K562 (cell line): ENCODE results near the gene APOO. TPM values are rescaled to one million over a fixed set of nuclear protein-coding genes. Genes with fewer than 3 reads are reported as not detected.

Experiments used
- ADNP ChIP-seq: fragments of 200-800 bp; sonication (Bioruptor generic); IDR thresholded peaks from 2 replicates; pipeline ENCODE4 v1.6.1; 2016; ENCODE audit warnings: missing genetic modification characterization, missing compliant biosample characterization
- AFF1 ChIP-seq, 2 experiments: fragments of 450-650 bp; IDR thresholded peaks; 2 replicates each; pipeline ENCODE4 v1.6.1; 2018; ENCODE audit warnings: mild to moderate bottlenecking in 2 of 2, low read depth in 1 of 2; ENCODE audit not compliant: partially characterized antibody in 2 of 2
- E2F6 ChIP-seq, 2 experiments: IDR thresholded peaks; 2 replicates each; pipeline ENCODE4 v1.6.1; 2011; ENCODE audit warnings: borderline replicate concordance in 1 of 2, control low read depth in 1 of 2, low read depth in 1 of 2, low read length in 1 of 2, mild to moderate bottlenecking in 1 of 2, mixed read lengths in 1 of 2, moderate library complexity in 1 of 2; ENCODE audit not compliant: insufficient read depth in 1 of 2, insufficient read length in 1 of 2, poor library complexity in 1 of 2, severe bottlenecking in 1 of 2; ENCODE audit errors: extremely low read depth in 1 of 2
- ETV5 ChIP-seq: sonication (generic); formaldehyde crosslinking; IDR thresholded peaks from 2 replicates; pipeline ENCODE4 v1.4.0; 2020; ENCODE audit warnings: low read depth, mild to moderate bottlenecking, missing genetic modification reagents
- HMBOX1 ChIP-seq: sonication (generic); IDR thresholded peaks from 2 replicates; pipeline ENCODE4 v1.6.1; 2016
- KDM2B ChIP-seq: fragments of 250-450 bp; sonication (Bioruptor Pico); IDR thresholded peaks from 2 replicates; pipeline ENCODE4 v1.8.0; 2021; ENCODE audit warnings: mild to moderate bottlenecking, moderate library complexity
- LCOR ChIP-seq: sonication (generic); formaldehyde crosslinking; IDR thresholded peaks from 2 replicates; pipeline ENCODE4 v1.8.0; 2022; ENCODE audit warnings: mild to moderate bottlenecking, missing genetic modification reagents
- NBN ChIP-seq: fragments of 450-650 bp; IDR thresholded peaks from 2 replicates; pipeline ENCODE4 v1.6.1; 2016; ENCODE audit warnings: low read depth, mild to moderate bottlenecking
- NFATC3 ChIP-seq: fragments of 450-650 bp; IDR thresholded peaks from 2 replicates; pipeline ENCODE4 v1.6.1; 2017; ENCODE audit warnings: mild to moderate bottlenecking
- NUFIP1 ChIP-seq: fragments of 450-650 bp; IDR thresholded peaks from 2 replicates; pipeline ENCODE4 v1.6.1; 2018; ENCODE audit not compliant: partially characterized antibody
- POLR2AphosphoS2 ChIP-seq: IDR thresholded peaks from 2 replicates; pipeline ENCODE4 v1.6.1; 2012; ENCODE audit warnings: low read length, improper control_type of control experiment
- TAF9B ChIP-seq: fragments of 450-650 bp; IDR thresholded peaks from 2 replicates; pipeline ENCODE4 v1.6.1; 2018; ENCODE audit warnings: mild to moderate bottlenecking; ENCODE audit not compliant: partially characterized antibody
- TFAP4 ChIP-seq: sonication (generic); formaldehyde crosslinking; IDR thresholded peaks from 2 replicates; pipeline ENCODE4 v1.8.0; 2022; ENCODE audit warnings: missing genetic modification reagents, mild to moderate bottlenecking, moderate library complexity, borderline replicate concordance
- TRIM24 ChIP-seq, 2 experiments: fragments of 450-650 bp; IDR thresholded peaks; 2 replicates each; pipeline ENCODE4 v1.6.1; 2016
- XRCC4 ChIP-seq: IDR thresholded peaks from one replicate; pipeline ENCODE4 v1.6.1; 2011; ENCODE audit not compliant: insufficient read depth, insufficient read length; ENCODE audit errors: extremely low read depth
- ZNF165 ChIP-seq: fragments of 250-450 bp; sonication (Bioruptor Pico); IDR thresholded peaks from 2 replicates; pipeline ENCODE4 v1.4.0; 2020; ENCODE audit warnings: borderline replicate concordance
- ZNF316 ChIP-seq: fragments of 450-650 bp; IDR thresholded peaks from 2 replicates; pipeline ENCODE4 v1.6.1; 2016
- ZNF347 ChIP-seq: fragments of 450-650 bp; formaldehyde crosslinking; IDR thresholded peaks from 2 replicates; pipeline ENCODE4 v1.4.0; 2020; ENCODE audit warnings: low read depth, mild to moderate bottlenecking, moderate library complexity
- polyA plus RNA-seq, 8 experiments: library from polyadenylated mRNA; depleted of rRNA in 4 of 8; stranded (reverse) in 5 of 8; unstranded in 3 of 8; fragments of >200 nt; fragmentation: Nextera tagmentation in 2 of 8; fragmentation: Illumina TruSeq in 1 of 8; extraction: Ambion mirVana in 2 of 8; extraction: Trizol in 1 of 8; gene quantifications; 2 replicates each; pipeline versions ENCODE4 v1.2.1 to v1.2.3, GENCODE V29; 2011 to 2014; ENCODE audit warnings: inconsistent platforms in 1 of 8, missing spikeins in 1 of 8
- total RNA-seq, 7 experiments: library from RNA; depleted of rRNA in 6 of 7; stranded (reverse); fragments of >200 nt in 6 of 7; fragmentation: Illumina TruSeq in 2 of 7; extraction: Trizol in 2 of 7; gene quantifications; 2 replicates each; pipeline versions ENCODE4 v1.2.1 to v1.2.3, GENCODE V29; 2011 to 2021; ENCODE audit warnings: low replicate concordance in 1 of 7
- TF ChIP-seq, protein P1 (sequence below): fragments of 450-650 bp; IDR thresholded peaks from 2 replicates; pipeline ENCODE4 v1.6.1; 2018; ENCODE audit not compliant: partially characterized antibody

Gene APOO
- total and polyA plus RNA-seq, 9 of the 15 experiments (the other 6 are each of a cell fraction or from before 2014, with no cell fraction given), result 37.3 to 76.4 (median 60.8) TPM

DNA sequence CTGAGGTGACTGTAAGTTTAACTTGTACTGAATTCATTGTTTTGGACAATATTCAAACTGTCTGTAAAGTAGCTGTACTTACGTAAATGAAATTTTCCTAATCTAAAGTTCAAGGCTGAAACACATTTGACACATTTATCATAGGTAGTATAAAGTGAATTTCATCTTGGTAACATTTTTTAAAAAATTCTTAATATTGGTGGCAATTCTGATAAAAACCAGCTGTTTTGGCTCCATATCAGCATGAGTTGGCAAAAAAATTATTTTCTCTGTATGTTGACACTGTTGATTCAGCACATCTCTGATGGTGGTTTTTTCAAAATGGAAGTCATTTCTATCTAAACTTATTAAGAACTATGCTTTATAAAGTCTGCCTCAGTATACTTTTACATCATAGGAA lies 31.0 kb upstream of the APOO start (continued):
- TF ChIP-seq AFF1 (IDR thresholded peaks at IDR 0.05; ENCODE audit: low read depth in 1 of 2, partially characterized antibody in 2 of 2) (no peak), ADNP (tag) (no peak), ZNF165 (CRISPR knock-in tag) (no peak), NUFIP1 (no peak), ZNF347 (CRISPR knock-in tag) (no peak), TAF9B (peak; percentile 42), LCOR (CRISPR knock-in tag) (no peak), ZNF316 (peak; percentile 99), NFATC3 (no peak), KDM2B (no peak), TFAP4 (peak; percentile 35; the same call in 1 of the 2 replicates), ETV5 (CRISPR knock-in tag) (no peak), POLR2AphosphoS2 (no peak), HMBOX1 (no peak), E2F6 (IDR thresholded peaks at IDR 0.05; ENCODE audit: borderline replicate concordance in 1 of 2, extremely low read depth in 1 of 2, insufficient read depth in 1 of 2, insufficient read length in 1 of 2, low read depth in 1 of 2, low read length in 1 of 2, poor library complexity in 1 of 2, severe bottlenecking in 1 of 2) (no peak), NBN (no peak), XRCC4 (no peak), TRIM24 (IDR thresholded peaks at IDR 0.05) (0 out of 4 replicates have a peak, but pooled peaks of 1 of the 2 experiments have one; percentile 19)
- TF ChIP-seq, protein P1, sequence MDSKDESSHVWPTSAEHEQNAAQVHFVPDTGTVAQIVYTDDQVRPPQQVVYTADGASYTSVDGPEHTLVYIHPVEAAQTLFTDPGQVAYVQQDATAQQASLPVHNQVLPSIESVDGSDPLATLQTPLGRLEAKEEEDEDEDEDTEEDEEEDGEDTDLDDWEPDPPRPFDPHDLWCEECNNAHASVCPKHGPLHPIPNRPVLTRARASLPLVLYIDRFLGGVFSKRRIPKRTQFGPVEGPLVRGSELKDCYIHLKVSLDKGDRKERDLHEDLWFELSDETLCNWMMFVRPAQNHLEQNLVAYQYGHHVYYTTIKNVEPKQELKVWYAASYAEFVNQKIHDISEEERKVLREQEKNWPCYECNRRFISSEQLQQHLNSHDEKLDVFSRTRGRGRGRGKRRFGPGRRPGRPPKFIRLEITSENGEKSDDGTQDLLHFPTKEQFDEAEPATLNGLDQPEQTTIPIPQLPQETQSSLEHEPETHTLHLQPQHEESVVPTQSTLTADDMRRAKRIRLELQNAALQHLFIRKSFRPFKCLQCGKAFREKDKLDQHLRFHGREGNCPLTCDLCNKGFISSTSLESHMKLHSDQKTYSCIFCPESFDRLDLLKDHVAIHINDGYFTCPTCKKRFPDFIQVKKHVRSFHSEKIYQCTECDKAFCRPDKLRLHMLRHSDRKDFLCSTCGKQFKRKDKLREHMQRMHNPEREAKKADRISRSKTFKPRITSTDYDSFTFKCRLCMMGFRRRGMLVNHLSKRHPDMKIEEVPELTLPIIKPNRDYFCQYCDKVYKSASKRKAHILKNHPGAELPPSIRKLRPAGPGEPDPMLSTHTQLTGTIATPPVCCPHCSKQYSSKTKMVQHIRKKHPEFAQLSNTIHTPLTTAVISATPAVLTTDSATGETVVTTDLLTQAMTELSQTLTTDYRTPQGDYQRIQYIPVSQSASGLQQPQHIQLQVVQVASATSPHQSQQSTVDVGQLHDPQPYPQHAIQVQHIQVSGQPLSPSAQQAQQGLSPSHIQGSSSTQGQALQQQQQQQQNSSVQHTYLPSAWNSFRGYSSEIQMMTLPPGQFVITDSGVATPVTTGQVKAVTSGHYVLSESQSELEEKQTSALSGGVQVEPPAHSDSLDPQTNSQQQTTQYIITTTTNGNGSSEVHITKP, result no peak
